Fibroblast of skin of back (primary cell): ENCODE results near the gene CLCNKB.

Experiments
- DNase-seq: peaks from one replicate; pipeline ENCODE4 v3.0.0-alpha.2; 2013

The CLCNKB gene

DNA sequence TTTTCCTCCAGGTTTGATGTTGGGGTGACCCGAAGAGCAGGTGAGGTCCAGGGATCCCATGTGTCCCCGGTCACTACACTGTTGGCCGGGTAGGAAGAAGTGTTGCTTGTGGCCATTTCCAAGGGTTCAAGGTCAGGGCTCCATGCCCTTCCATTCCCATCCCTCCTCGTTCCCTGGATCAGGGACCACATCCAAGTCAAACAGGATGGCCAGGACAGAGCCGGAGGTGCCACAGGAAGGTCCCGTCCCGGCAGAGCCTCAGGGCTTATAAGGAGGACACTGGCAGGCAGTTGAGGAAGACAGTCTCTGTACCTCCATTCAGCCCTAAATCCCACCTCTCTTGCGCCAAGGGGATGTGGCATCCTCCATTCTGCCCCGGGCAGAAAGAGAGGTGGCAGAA, 51.9 kb downstream of the CLCNKB start:
- DNase-seq = no peak

DNA sequence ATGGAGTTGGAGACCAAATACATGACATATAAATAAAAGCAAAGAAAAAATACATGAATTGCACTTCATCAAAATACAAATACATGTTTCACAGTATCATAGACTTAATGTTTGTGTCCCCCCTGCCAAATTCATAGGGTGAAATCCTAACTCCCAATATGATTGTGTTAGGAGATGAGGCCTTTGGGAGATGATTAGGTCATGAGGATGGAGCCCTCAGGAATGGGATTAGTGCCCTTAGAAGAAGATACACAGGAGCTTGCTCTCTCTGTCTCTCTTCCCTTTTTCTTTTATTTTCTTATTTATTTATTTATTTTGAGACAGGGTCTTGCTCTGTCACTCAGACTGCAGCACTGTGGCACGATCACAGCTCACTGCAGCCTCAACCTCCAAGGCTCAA, 55.8 kb downstream of the CLCNKB start:
- no peak for DNase-seq

DNA sequence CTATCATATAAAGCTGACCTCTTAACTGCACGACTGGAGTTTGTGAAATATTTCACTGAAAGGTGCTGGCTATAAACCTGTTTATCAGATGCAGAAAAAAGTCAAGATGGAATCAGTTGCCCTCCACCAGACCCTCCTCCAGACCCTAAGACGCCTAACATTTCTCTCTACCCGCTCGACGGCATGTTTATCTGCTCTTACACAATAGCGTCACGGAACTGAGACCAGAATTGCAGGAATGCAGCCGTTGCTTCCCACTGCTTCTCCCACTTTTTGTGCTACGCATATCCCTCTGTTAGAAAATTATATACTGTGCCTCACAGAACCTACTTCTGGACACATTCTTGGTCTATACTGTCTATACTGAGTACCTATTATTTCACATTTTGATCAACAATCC, 58.0 kb downstream of the CLCNKB start:
- DNase-seq = no peak
